K562 (cell line): Measurements from ENCODE around the gene SCTR. TPM values are rescaled to one million over a fixed set of nuclear protein-coding genes. Genes with fewer than 3 reads are reported as not detected.
A peak's percentile ranks its signal among the peaks of the same experiment; 100 is the strongest.

Source experiments
- ATAC-seq: fragments of 200-7000 bp; cut with Tn5 transposase; 3 replicates; pipeline ENCODE4 v1.9.1; 2020; ENCODE audit warnings: moderate library complexity
- BruUV-seq: library from RNA; stranded (reverse); fragments of 400-500 nt; replicated peaks from 2 replicates; lab custom pipeline; 2021; lab: Mats Ljungman, UMichigan
- CTCF ChIA-PET: fragments of 300-600 bp; formaldehyde crosslinking; extraction: SDS; loops from one replicate; lab custom pipeline; 2021; ENCODE audit warnings: low intra/inter-chr PET ratio; lab: Yijun Ruan, JAX
- POLR2A ChIA-PET: fragments of 300-600, 350-650 bp; sonication (Branson Sonifier 250); formaldehyde crosslinking; extraction: SDS; loops from one replicate; lab custom pipeline; 2021; ENCODE audit warnings: antibody characterized with exemption, inconsistent platforms; lab: Yijun Ruan, JAX
- DNase-seq, 4 experiments: peaks; one replicate each; pipeline versions ENCODE4 v3.0.0 to v3.0.0-alpha.2; 2011 to 2018; ENCODE audit warnings: low spot score in 3 of 4, mixed read lengths in 3 of 4; ENCODE audit errors: extremely low read depth in 1 of 4
- FAIRE-seq: peaks from 2 replicates; lab custom pipeline; 2011; peaks lifted over from hg19 to GRCh38; lab: Jason Lieb, UNC
- H2AFZ ChIP-seq: 2 replicates; pipeline ENCODE4 v1.6.0; 2011; ENCODE audit warnings: low read depth, low read length, control low read depth, inconsistent platforms
- H3K27ac ChIP-seq: fragments of 200-600 bp; 3 replicates; pipeline ENCODE4 v1.8.0; 2011; ENCODE audit warnings: low read depth, mild to moderate bottlenecking, control low read depth, inconsistent platforms, low read length, moderate library complexity, mixed read lengths; ENCODE audit errors: extremely low read depth
- H3K27me3 ChIP-seq, 2 experiments: fragments of 300-600 bp in 1 of 2; 2 replicates in 1 of 2; 3 replicates in 1 of 2; pipeline versions ENCODE4 v1.6.0 to v1.8.0; 2011; ENCODE audit warnings: inconsistent platforms in 2 of 2, low read length in 2 of 2, mild to moderate bottlenecking in 1 of 2, mixed read lengths in 1 of 2, moderate library complexity in 1 of 2; ENCODE audit not compliant: control insufficient read depth in 2 of 2, insufficient read depth in 2 of 2
- H3K36me3 ChIP-seq: fragments of 300-600 bp; 3 replicates; pipeline ENCODE4 v1.8.0; 2011; ENCODE audit warnings: mild to moderate bottlenecking, low read length, inconsistent platforms; ENCODE audit not compliant: control insufficient read depth, insufficient read depth
- H3K4me1 ChIP-seq, 2 experiments: fragments of 200-600 bp in 1 of 2; replicated peaks in 1 of 2; 2 replicates in 1 of 2; 3 replicates in 1 of 2; pipeline versions ENCODE4 v1.5.1 to v1.8.0; 2011; ENCODE audit warnings: inconsistent platforms in 2 of 2, low read length in 2 of 2, mild to moderate bottlenecking in 1 of 2, mixed read lengths in 1 of 2, moderate library complexity in 1 of 2; ENCODE audit not compliant: control insufficient read depth in 2 of 2, insufficient read depth in 2 of 2
- H3K4me2 ChIP-seq: 2 replicates; pipeline ENCODE4 v1.6.1; 2011; ENCODE audit warnings: low read length, control low read depth, inconsistent platforms, mixed read lengths; ENCODE audit not compliant: insufficient read depth
- H3K4me3 ChIP-seq: fragments of 200-600 bp; sonication (generic), shearing (Covaris generic); 2 replicates; pipeline ENCODE4 v1.5.1; 2016; ENCODE audit warnings: control low read depth, inconsistent platforms
- H3K79me2 ChIP-seq: fragments of 200-600 bp; 3 replicates; pipeline ENCODE4 v1.8.0; 2011; ENCODE audit warnings: low read length, inconsistent platforms; ENCODE audit not compliant: control insufficient read depth, insufficient read depth
- H3K9ac ChIP-seq, 2 experiments: 2 replicates each; pipeline versions ENCODE4 v1.6.0 to v1.6.1; 2011; ENCODE audit warnings: low read depth in 2 of 2, low read length in 2 of 2, control low read depth in 1 of 2, inconsistent platforms in 1 of 2, mild to moderate bottlenecking in 1 of 2, mixed read lengths in 1 of 2; ENCODE audit not compliant: insufficient read depth in 1 of 2
- H3K9me1 ChIP-seq: one replicate; pipeline ENCODE4 v1.6.0; 2011; ENCODE audit warnings: inconsistent platforms, mild to moderate bottlenecking, low read length, moderate library complexity; ENCODE audit not compliant: control insufficient read depth, insufficient read depth
- H3K9me3 ChIP-seq: replicated peaks from 2 replicates; pipeline ENCODE4 v1.5.1; 2011; ENCODE audit warnings: low read depth, low read length, inconsistent platforms; ENCODE audit not compliant: control insufficient read depth, insufficient read depth
- H4K20me1 ChIP-seq: replicated peaks from 2 replicates; pipeline ENCODE4 v1.6.1; 2011; ENCODE audit warnings: low read length, inconsistent platforms, mixed read lengths; ENCODE audit not compliant: control insufficient read depth, insufficient read depth
- CBX1 ChIP-seq: sonication (generic); IDR thresholded peaks from 2 replicates; pipeline ENCODE4 v1.6.1; 2016; ENCODE audit warnings: antibody characterized with exemption, low read depth, mild to moderate bottlenecking
- HDGF ChIP-seq: fragments of 450-650 bp; IDR thresholded peaks from 2 replicates; pipeline ENCODE4 v1.6.1; 2016
- NFE2L1 ChIP-seq: fragments of 450-650 bp; IDR thresholded peaks from 2 replicates; pipeline ENCODE4 v1.6.1; 2016; ENCODE audit warnings: missing genetic modification characterization, low read depth, mild to moderate bottlenecking, missing compliant biosample characterization, moderate library complexity, borderline replicate concordance
- RBM22 ChIP-seq: fragments of 200-400 bp; formaldehyde crosslinking; IDR thresholded peaks from 2 replicates; pipeline ENCODE4 v1.6.1; 2018; ENCODE audit warnings: low read length, low read depth; ENCODE audit not compliant: poor library complexity, severe bottlenecking
- RBM25 ChIP-seq: fragments of 200-400 bp; formaldehyde crosslinking; IDR thresholded peaks from 2 replicates; pipeline ENCODE4 v1.6.1; 2018; ENCODE audit warnings: low read length, low read depth, moderate library complexity; ENCODE audit not compliant: severe bottlenecking
- RBM39 ChIP-seq: fragments of 200-400 bp; formaldehyde crosslinking; optimal IDR thresholded peaks from 2 replicates; pipeline ENCODE3; 2018; ENCODE audit warnings: low read depth, low read length
- SIN3A ChIP-seq, 2 experiments: fragments of 150-350 bp in 1 of 2; IDR thresholded peaks; 2 replicates each; pipeline ENCODE4 v1.6.1; 2011 to 2016; ENCODE audit warnings: borderline replicate concordance in 2 of 2, low read depth in 2 of 2, low read length in 2 of 2, mild to moderate bottlenecking in 2 of 2, moderate library complexity in 2 of 2; ENCODE audit not compliant: control insufficient read depth in 1 of 2
- SRSF7 ChIP-seq: fragments of 200-400 bp; formaldehyde crosslinking; optimal IDR thresholded peaks from 2 replicates; pipeline ENCODE3; 2017; ENCODE audit warnings: mild to moderate bottlenecking, low read depth, low read length
- ZBTB33 ChIP-seq: sonication (generic); formaldehyde crosslinking; IDR thresholded peaks from 2 replicates; pipeline ENCODE4 v1.8.1; 2023; ENCODE audit warnings: mild to moderate bottlenecking, missing genetic modification reagents
- ZBTB5 ChIP-seq: fragments of 450-650 bp; IDR thresholded peaks from 2 replicates; pipeline ENCODE4 v1.6.1; 2017; ENCODE audit warnings: antibody characterized with exemption
- ZNF316 ChIP-seq: fragments of 450-650 bp; IDR thresholded peaks from 2 replicates; pipeline ENCODE4 v1.6.1; 2016
- ZSCAN32 ChIP-seq: fragments of 450-650 bp; formaldehyde crosslinking; IDR thresholded peaks from 2 replicates; pipeline ENCODE4 v1.4.0; 2020; ENCODE audit warnings: mild to moderate bottlenecking, moderate library complexity
- WGBS: fragments of 100-300 bp; shearing (Covaris generic); methylation state at CpG from one replicate; pipeline ENCODE4 v1.1.6; 2016; ENCODE audit warnings: low coverage, mixed read lengths; ENCODE audit not compliant: insufficient coverage; ENCODE audit errors: missing lambda C conversion rate; 5-methylcytosine and 5-hydroxymethylcytosine counted together
- in situ Hi-C: fragments of 300-500 bp; cut with MboI; formaldehyde crosslinking; loops from 4 replicates; pipeline ENCODE4 v1.15.0; 2018; ENCODE audit warnings: inconsistent platforms, mixed read lengths
- intact Hi-C: fragments of 100-400 bp; cut with micrococcal nuclease; formaldehyde crosslinking; loops from 2 replicates; pipeline ENCODE4 v1.14.2; 2022
- polyA plus RNA-seq, 8 experiments: library from polyadenylated mRNA; depleted of rRNA in 4 of 8; stranded (reverse) in 5 of 8; unstranded in 3 of 8; fragments of >200 nt; fragmentation: Nextera tagmentation in 2 of 8; fragmentation: Illumina TruSeq in 1 of 8; extraction: Ambion mirVana in 2 of 8; extraction: Trizol in 1 of 8; gene quantifications; 2 replicates each; pipeline versions ENCODE4 v1.2.1 to v1.2.3, GENCODE V29; 2011 to 2014; ENCODE audit warnings: inconsistent platforms in 1 of 8, missing spikeins in 1 of 8
- total RNA-seq, 7 experiments: library from RNA; depleted of rRNA in 6 of 7; stranded (reverse); fragments of >200 nt in 6 of 7; fragmentation: Illumina TruSeq in 2 of 7; extraction: Trizol in 2 of 7; gene quantifications; 2 replicates each; pipeline versions ENCODE4 v1.2.1 to v1.2.3, GENCODE V29; 2011 to 2021; ENCODE audit warnings: low replicate concordance in 1 of 7

Gene SCTR
- total and polyA plus RNA-seq, 9 of the 15 experiments (the other 6 are each of a cell fraction or from before 2014, with no cell fraction given): not detected

- Histone ChIP-seq H3K9me1 (no peaks in the 10 kb centered on the region), H3K27me3 (peaks cover 2 to 13% of the 10 kb centered on the region in 2 experiments; a peak in 3 of 5 replicates), H3K4me3 (peak overlapping the region; percentile 44), H3K4me1 (peaks cover 9 to 33% of the 10 kb centered on the region in 2 experiments), H3K36me3 (no peaks in the 10 kb centered on the region), H3K79me2 (no peaks in the 10 kb centered on the region), H3K9me3 (no peaks in the 10 kb centered on the region), H3K4me2 (peak overlapping the region; percentile 44), H3K27ac (no peak overlapping the region), H4K20me1 (0 out of 2 replicates have a peak, but pooled peaks cover 3% of the 10 kb centered on the region), H2AFZ (peak overlapping the region; percentile 71), H3K9ac (peak overlapping the region in 1 of 2 experiments; percentile 84; a peak in 2 of 4 replicates)
- WGBS: 52% methylated on average over 37 of the region's 53 CpGs
- intact Hi-C loops: no loop called here
- DNase-seq (peak in 1 of 4 experiments; percentile 5), ATAC-seq (no peak; the same call in 2 of the 3 replicates), FAIRE-seq (peak; percentile 19)
- TF ChIP-seq RBM25: peak; percentile 46
- no peak for TF ChIP-seq RBM39
- TF ChIP-seq CBX1: no peak
- TF ChIP-seq ZBTB5: no peak
- peak; percentile 70 for TF ChIP-seq ZBTB33
- no peak for TF ChIP-seq SIN3A (IDR thresholded peaks at IDR 0.05; ENCODE audit: borderline replicate concordance in 2 of 2, control insufficient read depth in 1 of 2, low read depth in 2 of 2, low read length in 2 of 2)
- no peak for TF ChIP-seq ZNF316
- TF ChIP-seq NFE2L1: no peak
- TF ChIP-seq ZSCAN32 (CRISPR knock-in tag): no peak
- no peak for TF ChIP-seq HDGF
- TF ChIP-seq RBM22: no peak
- no peak for TF ChIP-seq SRSF7
- BruUV-seq: no TSS peak
- ChIA-PET POLR2A (interaction anchor here (0.7 to 1.0 kb wide), 4 partner anchors 10 to 69 kb away, joined by 3 to 4 read pairs (median 4); no protein-coding TSS in a partner anchor), CTCF (no interaction called here)
- in situ Hi-C loops: no loop called here
These were observed 92.1 kb downstream of the SCTR start for GRCh38 chr2:119431976-119432850.
